MM.1S (cell line): ENCODE measurements around the gene SAMSN1.

Source experiments
- EZH2 ChIP-seq: fragments of 300-600 bp; sonication (generic); optimal IDR thresholded peaks from 2 replicates; pipeline ENCODE3; 2017; ENCODE audit warnings: low read depth, mild to moderate bottlenecking, antibody characterized with exemption, low read length, mixed read lengths
- TF ChIP-seq, protein P1 (sequence below): fragments of 300-600 bp; sonication (generic); IDR thresholded peaks from 2 replicates; pipeline ENCODE4 v1.5.1; 2016; ENCODE audit warnings: antibody characterized with exemption, low read length, mixed read lengths

GRCh38 chr21:14592296-14593000 lies 46.3 kb upstream of the SAMSN1 start:
- TF ChIP-seq, protein P1, sequence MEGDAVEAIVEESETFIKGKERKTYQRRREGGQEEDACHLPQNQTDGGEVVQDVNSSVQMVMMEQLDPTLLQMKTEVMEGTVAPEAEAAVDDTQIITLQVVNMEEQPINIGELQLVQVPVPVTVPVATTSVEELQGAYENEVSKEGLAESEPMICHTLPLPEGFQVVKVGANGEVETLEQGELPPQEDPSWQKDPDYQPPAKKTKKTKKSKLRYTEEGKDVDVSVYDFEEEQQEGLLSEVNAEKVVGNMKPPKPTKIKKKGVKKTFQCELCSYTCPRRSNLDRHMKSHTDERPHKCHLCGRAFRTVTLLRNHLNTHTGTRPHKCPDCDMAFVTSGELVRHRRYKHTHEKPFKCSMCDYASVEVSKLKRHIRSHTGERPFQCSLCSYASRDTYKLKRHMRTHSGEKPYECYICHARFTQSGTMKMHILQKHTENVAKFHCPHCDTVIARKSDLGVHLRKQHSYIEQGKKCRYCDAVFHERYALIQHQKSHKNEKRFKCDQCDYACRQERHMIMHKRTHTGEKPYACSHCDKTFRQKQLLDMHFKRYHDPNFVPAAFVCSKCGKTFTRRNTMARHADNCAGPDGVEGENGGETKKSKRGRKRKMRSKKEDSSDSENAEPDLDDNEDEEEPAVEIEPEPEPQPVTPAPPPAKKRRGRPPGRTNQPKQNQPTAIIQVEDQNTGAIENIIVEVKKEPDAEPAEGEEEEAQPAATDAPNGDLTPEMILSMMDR = no peak
- no peak for TF ChIP-seq EZH2
